Ishikawa (cell line): Measurements from ENCODE around the gene SMOC1.

Experiments
- FOXM1 ChIP-seq: IDR thresholded peaks from 2 replicates; pipeline ENCODE4 v1.6.1; 2012; ENCODE audit warnings: low read depth, borderline replicate concordance
- RAD21 ChIP-seq: IDR thresholded peaks from 2 replicates; pipeline ENCODE4 v1.6.1; 2012; ENCODE audit warnings: low read depth
- TF ChIP-seq, protein P1 (sequence below): IDR thresholded peaks from 2 replicates; pipeline ENCODE4 v1.6.1; 2012; ENCODE audit warnings: low read depth, mild to moderate bottlenecking
- TF ChIP-seq, protein P2 (sequence below): IDR thresholded peaks from 2 replicates; pipeline ENCODE4 v1.6.1; 2012

DNA sequence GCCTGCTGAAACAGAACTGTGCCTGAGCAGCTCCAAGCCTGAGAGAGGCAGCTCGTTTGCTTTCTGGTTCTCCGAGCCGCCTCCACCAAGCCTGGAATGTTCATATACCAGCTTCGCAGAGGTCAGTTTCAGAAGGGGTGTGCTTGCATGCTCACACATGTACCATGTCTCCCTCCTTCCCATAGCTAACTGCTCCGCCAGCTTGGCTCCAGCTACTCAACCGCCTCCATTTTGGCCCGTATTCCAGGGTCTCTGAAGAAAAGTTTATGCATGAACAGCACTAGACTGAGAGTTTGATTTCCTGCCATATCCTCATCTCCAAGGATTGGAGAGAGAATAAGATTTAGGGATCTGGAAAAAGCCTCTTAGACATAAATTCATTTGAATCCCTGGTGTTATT is 103.7 kb downstream of the SMOC1 start:
- no peak for TF ChIP-seq RAD21
- TF ChIP-seq, protein P1, sequence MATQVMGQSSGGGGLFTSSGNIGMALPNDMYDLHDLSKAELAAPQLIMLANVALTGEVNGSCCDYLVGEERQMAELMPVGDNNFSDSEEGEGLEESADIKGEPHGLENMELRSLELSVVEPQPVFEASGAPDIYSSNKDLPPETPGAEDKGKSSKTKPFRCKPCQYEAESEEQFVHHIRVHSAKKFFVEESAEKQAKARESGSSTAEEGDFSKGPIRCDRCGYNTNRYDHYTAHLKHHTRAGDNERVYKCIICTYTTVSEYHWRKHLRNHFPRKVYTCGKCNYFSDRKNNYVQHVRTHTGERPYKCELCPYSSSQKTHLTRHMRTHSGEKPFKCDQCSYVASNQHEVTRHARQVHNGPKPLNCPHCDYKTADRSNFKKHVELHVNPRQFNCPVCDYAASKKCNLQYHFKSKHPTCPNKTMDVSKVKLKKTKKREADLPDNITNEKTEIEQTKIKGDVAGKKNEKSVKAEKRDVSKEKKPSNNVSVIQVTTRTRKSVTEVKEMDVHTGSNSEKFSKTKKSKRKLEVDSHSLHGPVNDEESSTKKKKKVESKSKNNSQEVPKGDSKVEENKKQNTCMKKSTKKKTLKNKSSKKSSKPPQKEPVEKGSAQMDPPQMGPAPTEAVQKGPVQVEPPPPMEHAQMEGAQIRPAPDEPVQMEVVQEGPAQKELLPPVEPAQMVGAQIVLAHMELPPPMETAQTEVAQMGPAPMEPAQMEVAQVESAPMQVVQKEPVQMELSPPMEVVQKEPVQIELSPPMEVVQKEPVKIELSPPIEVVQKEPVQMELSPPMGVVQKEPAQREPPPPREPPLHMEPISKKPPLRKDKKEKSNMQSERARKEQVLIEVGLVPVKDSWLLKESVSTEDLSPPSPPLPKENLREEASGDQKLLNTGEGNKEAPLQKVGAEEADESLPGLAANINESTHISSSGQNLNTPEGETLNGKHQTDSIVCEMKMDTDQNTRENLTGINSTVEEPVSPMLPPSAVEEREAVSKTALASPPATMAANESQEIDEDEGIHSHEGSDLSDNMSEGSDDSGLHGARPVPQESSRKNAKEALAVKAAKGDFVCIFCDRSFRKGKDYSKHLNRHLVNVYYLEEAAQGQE: no peak
- no peak for TF ChIP-seq FOXM1
- TF ChIP-seq, protein P2, sequence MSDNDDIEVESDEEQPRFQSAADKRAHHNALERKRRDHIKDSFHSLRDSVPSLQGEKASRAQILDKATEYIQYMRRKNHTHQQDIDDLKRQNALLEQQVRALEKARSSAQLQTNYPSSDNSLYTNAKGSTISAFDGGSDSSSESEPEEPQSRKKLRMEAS: no peak
